SJCRH30 (cell line): Measurements from ENCODE around the gene RNF220. TPM values are rescaled to one million over a fixed set of nuclear protein-coding genes. Genes with fewer than 3 reads are reported as not detected.
A peak's percentile ranks its signal among the peaks of the same experiment; 100 is the strongest.

Source experiments
- DNase-seq, 2 experiments: peaks; one replicate each; pipeline ENCODE4 v3.0.0-alpha.2; 2015 to 2020
- H3K27ac ChIP-seq: fragments of 250-450 bp; sonication (Bioruptor Pico); 2 replicates; pipeline ENCODE4 v1.5.1; 2020; ENCODE audit warnings: mild to moderate bottlenecking, moderate library complexity
- H3K27me3 ChIP-seq: fragments of 250-450 bp; sonication (Bioruptor Pico); 2 replicates; pipeline ENCODE4 v1.5.1; 2020; ENCODE audit warnings: mild to moderate bottlenecking, moderate library complexity
- H3K36me3 ChIP-seq: fragments of 250-450 bp; sonication (Bioruptor Pico); 2 replicates; pipeline ENCODE4 v1.5.1; 2020; ENCODE audit warnings: mild to moderate bottlenecking, moderate library complexity
- H3K4me1 ChIP-seq: fragments of 250-450 bp; sonication (Bioruptor Pico); 2 replicates; pipeline ENCODE4 v1.5.1; 2020; ENCODE audit warnings: mild to moderate bottlenecking, moderate library complexity
- H3K4me3 ChIP-seq: fragments of 250-450 bp; sonication (Bioruptor Pico); 2 replicates; pipeline ENCODE4 v1.5.1; 2020; ENCODE audit warnings: mild to moderate bottlenecking, moderate library complexity
- H3K9me3 ChIP-seq: fragments of 250-450 bp; sonication (Bioruptor Pico); replicated peaks from 2 replicates; pipeline ENCODE4 v1.5.1; 2020; ENCODE audit warnings: mild to moderate bottlenecking, moderate library complexity
- total RNA-seq: library from RNA; depleted of rRNA; stranded (reverse); fragments of >200 nt; shearing (Covaris generic); gene quantifications from 2 replicates; pipeline ENCODE4 v1.2.3, GENCODE V29; 2014

Gene RNF220
- total RNA-seq, 1 experiment from 2014 or later: 94.9 TPM

DNA sequence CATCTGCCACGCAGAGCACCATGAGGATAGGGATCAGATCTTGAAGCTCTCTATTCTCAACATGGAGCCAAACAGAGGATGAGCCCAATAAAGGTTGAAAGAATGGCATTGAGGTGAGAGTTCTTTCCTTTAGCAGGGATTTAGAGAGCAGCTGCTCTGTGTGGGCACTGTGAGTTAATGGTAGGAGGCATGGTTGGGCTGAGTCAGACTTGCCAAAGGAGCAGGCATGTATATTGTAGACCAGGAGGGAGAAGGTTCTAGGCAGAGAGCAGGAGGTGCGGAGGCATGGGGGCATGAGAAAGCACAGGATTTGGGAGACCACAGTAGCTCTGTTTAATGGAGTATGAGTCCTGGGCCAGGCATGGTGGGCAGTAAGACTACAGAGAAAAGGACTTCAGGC lies 237.2 kb downstream of the RNF220 start:
- H3K27ac ChIP-seq: peak overlapping the region; percentile 2; the same call in 1 of the 2 replicates
- no peak overlapping the region for H3K4me3 ChIP-seq
- H3K9me3 ChIP-seq: no peaks in the 10 kb centered on the region
- H3K36me3 ChIP-seq: peaks cover 54% of the 10 kb centered on the region
- peaks cover 39% of the 10 kb centered on the region for H3K4me1 ChIP-seq
- peak in 1 of 2 experiments; percentile 43 for DNase-seq
- no peaks in the 10 kb centered on the region for H3K27me3 ChIP-seq

DNA sequence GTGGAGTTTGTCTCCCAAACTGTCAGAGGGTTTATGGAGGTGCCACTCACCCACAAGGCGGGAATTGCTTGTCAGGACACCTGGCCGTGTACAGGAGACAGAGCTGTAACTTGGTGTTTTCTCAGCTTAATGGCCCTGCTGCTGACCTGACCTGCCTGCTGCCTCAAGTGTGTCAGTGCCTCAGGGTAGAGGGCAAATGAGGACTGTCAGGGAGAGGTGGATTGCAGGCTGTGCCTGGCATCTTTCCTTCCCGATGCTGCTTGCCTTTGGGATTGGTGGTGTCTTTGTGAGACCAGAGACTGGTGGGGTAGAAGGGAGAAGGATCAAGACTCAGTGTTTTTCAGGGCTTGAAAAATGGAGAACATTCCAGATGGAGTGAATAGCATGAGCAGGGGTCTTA lies 237.9 kb downstream of the RNF220 start:
- DNase-seq: no peak
- H3K9me3 ChIP-seq: no peaks in the 10 kb centered on the region
- H3K36me3 ChIP-seq: peaks cover 53% of the 10 kb centered on the region
- H3K27me3 ChIP-seq: no peaks in the 10 kb centered on the region
- H3K4me3 ChIP-seq: no peak overlapping the region
- H3K27ac ChIP-seq: peak overlapping the region; percentile 2; the same call in 1 of the 2 replicates
- H3K4me1 ChIP-seq: peaks cover 39% of the 10 kb centered on the region

DNA sequence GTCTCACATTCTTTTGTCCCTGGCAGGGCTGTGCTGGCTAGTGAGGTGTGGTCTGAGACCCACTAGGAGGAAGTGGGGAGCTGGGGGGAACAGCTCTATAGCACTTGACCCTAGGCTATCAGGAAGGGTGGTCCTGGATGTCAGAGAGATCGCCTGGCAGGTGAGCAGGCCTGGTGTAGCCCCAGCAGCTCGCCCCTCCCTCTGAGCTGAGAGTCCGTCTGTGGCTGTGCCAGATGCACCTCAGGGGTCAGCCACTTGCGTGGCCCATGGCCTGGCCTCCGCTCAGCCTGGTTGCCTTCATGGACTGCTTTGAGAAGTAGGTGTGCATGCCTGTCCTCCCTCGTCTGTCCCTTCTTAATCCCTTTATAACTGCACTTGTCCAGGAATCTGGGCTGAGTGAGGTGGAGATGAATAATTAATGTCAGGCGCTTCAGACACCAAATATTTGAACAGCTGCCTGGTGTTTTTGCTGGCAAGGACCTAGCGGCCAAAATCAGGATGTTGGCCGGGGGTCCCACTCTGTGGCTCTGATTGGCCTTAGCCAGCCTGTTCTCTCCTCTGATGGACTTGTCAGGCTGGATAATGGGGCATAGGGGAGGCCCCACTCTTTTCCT lies 238.8 kb downstream of the RNF220 start:
- peak overlapping the region; percentile 32; the same call in 1 of the 2 replicates for H3K27ac ChIP-seq
- H3K4me1 ChIP-seq: peaks cover 39% of the 10 kb centered on the region
- H3K4me3 ChIP-seq: no peak overlapping the region
- no peaks in the 10 kb centered on the region for H3K27me3 ChIP-seq
- H3K36me3 ChIP-seq: peaks cover 55% of the 10 kb centered on the region
- peak; percentile 75 to 87 for DNase-seq
- no peaks in the 10 kb centered on the region for H3K9me3 ChIP-seq

DNA sequence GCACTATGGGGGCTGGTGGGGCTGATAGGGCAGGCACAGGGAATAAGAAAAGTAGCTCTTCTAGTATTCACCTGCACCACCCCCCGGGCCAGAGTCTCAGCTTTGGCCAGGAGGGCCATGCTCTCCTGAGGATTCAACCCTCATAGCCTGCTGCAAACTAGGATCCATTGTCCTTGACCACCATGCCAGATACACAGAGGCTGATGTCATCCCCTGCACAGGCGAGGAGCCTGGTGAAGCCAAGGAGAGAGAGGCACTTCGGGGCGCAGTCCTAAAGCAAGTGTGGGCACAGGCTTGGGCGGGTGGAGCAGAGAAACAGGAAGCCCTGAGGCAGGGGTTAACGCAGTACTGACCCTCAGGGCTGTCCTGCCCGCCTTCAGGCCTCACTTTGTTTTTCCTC lies 239.8 kb downstream of the RNF220 start:
- no peak overlapping the region for H3K4me3 ChIP-seq
- no peak overlapping the region for H3K27ac ChIP-seq
- H3K4me1 ChIP-seq: peaks cover 39% of the 10 kb centered on the region
- no peaks in the 10 kb centered on the region for H3K27me3 ChIP-seq
- DNase-seq: no peak
- H3K9me3 ChIP-seq: no peaks in the 10 kb centered on the region
- H3K36me3 ChIP-seq: peaks cover 53% of the 10 kb centered on the region

DNA sequence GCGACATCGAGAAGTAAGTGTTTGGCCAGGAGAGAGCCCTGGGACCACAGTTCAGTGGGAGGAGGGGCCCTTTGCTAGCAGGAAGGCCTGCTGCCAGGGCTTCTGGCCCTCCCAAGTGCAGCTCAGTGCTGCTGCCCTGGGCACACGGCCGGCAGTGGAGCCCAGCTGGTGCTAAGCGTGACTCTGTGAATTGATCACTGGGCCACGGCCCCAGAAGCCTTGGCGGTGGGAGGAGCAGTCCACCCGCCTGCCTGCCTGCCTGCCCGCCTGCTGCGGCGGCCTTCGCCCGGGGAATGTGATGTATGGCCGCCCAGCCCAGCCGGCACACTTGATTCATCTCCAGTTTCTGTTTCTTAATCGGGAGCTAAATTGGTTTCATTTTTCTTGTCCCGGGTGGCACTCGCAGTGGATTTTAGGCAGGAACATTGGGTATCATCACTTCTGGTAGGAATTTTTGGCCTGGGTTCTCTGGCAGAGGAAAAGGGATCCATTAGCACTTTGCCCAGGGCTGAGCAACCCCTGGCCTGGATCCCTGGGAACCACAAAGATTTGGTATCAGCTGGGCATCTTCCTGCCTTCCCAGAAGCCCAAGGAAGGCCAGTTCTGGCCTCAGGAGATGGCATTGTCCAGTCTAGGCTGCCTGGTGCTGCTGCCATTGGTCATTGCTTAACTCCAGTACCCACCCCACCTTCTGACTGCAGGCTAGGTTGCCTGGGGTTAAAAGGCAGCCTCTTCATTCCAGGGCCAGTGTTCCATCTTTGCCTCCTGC lies 240.6 kb downstream of the RNF220 start:
- H3K27me3 ChIP-seq: no peaks in the 10 kb centered on the region
- no peak for DNase-seq
- no peaks in the 10 kb centered on the region for H3K9me3 ChIP-seq
- H3K4me1 ChIP-seq: peaks cover 39% of the 10 kb centered on the region
- H3K27ac ChIP-seq: no peak overlapping the region
- no peak overlapping the region for H3K4me3 ChIP-seq
- H3K36me3 ChIP-seq: peaks cover 56% of the 10 kb centered on the region

DNA sequence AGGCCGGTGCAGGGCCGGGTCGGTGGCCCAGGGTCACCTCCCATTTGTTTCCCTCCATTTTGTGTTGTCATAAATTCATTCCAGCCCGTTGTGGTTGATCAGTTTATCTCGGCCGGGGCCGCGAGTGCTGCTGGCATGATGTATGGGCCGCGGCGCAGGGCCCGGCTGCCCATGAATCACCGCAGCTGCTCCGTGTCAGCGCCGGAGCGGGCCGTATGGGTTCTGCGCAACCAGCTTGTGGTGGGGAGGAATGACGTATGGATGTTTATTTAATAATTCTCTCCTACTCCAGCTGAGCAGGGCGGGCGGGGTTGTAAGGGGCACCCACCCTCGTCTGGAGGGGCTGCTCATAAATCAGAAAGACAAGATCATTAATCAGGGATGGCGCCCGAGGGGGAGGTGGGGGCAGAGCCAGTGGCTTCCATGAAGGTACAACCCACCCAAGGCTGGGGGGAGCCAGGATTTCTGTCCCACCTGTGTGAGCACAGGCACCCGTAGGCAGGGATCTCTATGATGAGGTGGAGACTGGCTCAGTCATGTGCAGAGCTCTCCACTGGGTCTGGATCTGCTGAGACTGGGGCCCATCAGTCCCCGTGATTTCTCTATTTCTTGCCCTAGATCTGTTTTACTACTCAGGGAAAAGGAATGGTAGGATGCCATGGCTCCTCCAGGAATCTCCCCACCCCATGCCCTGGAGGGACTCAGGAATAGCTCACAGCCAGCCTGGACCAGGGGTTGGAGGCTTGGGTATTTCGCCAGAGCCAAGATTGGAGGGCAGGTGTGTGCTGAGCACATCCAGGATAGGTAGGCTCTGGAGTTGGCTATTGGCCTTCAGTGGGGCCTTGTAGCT lies 241.4 kb downstream of the RNF220 start:
- Histone ChIP-seq H3K36me3 (peaks cover 52% of the 10 kb centered on the region), H3K27ac (no peak overlapping the region), H3K27me3 (no peaks in the 10 kb centered on the region), H3K9me3 (no peaks in the 10 kb centered on the region), H3K4me1 (peaks cover 34% of the 10 kb centered on the region), H3K4me3 (no peak overlapping the region)
- no peak for DNase-seq

DNA sequence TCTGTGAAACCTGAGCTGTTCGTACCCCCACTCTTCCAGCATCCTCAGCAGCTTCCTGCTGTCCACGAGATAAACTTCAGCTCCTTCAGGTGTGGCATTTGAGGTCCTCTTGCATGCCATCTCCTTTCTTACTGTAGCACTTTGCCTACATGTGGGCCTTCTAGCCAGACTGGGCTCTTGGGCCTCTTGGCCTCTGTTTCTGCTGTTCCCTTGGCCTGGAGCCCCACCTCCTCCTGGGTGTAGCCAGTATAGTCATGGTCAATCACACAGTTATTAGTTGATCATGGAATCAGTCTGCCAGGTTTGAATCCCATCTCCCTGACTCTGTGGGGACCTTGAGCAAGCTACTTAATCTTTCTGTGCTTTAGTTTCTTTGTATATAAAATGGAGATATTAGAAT lies 242.8 kb downstream of the RNF220 start:
- Histone ChIP-seq H3K27me3 (no peaks in the 10 kb centered on the region), H3K4me3 (no peak overlapping the region), H3K4me1 (peaks cover 20% of the 10 kb centered on the region), H3K9me3 (no peaks in the 10 kb centered on the region), H3K36me3 (peaks cover 48% of the 10 kb centered on the region), H3K27ac (no peak overlapping the region)
- no peak for DNase-seq

DNA sequence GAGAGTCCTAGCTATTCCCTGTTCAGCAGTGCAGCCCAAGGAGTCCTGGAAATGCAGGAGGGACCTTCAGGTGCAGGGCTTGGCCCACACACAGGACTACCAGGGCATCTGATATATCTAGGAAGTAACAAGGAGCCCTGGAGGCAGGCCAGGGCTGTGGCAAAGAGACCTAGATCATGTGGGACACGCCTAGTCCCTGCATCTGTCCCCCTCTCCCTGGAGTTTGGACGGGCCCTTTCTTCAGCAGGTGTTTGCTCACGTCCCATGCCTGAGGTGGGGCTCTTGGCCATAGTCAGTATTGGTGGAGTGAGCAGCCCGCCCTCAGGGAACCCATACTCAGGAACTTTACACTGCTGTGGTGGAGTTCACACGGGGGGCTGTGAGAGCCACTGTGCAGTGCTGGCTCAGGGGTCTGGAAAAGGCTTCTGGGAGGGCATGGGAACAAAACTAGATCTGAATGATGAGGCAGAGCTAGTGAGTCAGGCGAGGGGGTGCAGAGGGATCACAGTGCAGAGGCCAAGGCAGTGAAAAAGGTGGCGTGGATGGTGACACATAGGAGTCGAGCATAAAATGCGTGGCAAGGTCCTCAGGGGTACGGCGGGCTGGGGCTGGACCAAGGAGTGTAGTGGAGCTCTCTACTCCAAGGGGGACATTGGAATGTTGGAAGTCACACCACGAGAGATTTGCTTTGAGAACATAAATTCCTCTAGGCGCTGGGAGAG lies 243.6 kb downstream of the RNF220 start:
- H3K27me3 ChIP-seq: no peaks in the 10 kb centered on the region
- DNase-seq: no peak
- H3K4me1 ChIP-seq: peaks cover 12% of the 10 kb centered on the region
- no peaks in the 10 kb centered on the region for H3K9me3 ChIP-seq
- no peak overlapping the region for H3K27ac ChIP-seq
- H3K36me3 ChIP-seq: peaks cover 48% of the 10 kb centered on the region
- H3K4me3 ChIP-seq: no peak overlapping the region

DNA sequence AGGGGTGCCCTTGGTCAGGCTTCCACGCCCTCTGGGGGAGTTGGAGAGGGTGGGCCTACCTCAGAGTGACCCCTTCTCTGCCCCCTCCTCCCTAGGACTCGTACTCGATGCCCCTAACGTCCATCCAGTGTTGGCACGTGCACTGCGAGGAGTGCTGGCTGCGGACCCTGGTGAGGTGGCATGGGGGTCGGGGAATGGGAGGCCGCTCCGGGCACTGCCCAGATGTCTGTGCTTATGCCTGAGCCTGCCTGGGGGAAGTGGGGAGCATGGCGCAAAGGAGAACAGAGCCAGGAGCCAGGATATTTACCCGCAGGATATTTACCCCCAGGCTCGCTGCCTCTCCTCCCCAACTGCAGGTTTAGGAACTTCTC lies 244.7 kb downstream of the RNF220 start:
- Histone ChIP-seq H3K9me3 (no peaks in the 10 kb centered on the region), H3K4me1 (peaks cover 2% of the 10 kb centered on the region; the same call in 1 of the 2 replicates), H3K36me3 (peaks cover 43% of the 10 kb centered on the region), H3K27ac (no peak overlapping the region), H3K27me3 (no peaks in the 10 kb centered on the region), H3K4me3 (no peak overlapping the region)
- DNase-seq: no peak

DNA sequence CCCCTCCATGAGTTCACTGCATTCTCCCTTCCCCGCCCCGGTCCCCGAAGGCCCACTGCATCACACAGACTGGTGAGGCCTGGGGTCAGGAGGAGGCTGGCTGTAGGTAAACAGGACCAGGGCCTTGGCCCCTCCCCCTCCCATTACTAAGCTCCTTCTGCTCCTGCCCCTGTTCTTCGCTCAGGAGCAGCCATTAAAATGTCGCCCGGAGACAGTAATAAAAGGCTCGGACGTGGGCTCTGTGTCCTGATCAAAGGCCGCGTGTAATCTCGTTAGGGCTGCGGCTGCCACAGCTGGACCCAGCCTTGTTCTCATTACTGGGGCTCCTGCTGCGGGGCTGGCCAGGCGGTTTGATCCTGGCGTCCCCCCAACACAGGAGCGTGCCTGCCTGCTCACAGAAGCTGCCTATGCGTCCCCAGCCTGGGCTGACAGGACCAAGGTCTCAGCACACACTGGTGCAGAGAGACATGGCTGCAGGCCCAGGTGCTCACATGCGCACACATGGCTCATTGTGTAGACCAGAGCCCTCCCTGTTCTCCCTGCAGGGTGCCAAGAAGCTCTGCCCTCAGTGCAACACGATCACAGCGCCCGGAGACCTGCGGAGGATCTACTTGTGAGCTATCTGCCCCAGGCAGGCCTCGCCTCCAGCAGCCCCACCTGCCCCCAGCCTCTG lies 245.2 kb downstream of the RNF220 start:
- Histone ChIP-seq H3K27me3 (no peaks in the 10 kb centered on the region), H3K4me1 (no peaks in the 10 kb centered on the region), H3K27ac (no peak overlapping the region), H3K9me3 (no peaks in the 10 kb centered on the region), H3K4me3 (no peak overlapping the region), H3K36me3 (peaks cover 37% of the 10 kb centered on the region)
- no peak for DNase-seq

DNA sequence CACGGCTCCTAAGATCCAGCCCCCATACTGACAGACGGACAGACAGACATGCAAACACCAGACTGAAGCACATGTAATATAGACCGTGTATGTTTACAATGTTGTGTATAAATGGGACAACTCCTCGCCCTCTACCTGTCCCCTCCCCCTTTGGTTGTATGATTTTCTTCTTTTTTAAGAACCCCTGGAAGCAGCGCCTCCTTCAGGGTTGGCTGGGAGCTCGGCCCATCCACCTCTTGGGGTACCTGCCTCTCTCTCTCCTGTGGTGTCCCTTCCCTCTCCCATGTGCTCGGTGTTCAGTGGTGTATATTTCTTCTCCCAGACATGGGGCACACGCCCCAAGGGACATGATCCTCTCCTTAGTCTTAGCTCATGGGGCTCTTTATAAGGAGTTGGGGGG lies 246.0 kb downstream of the RNF220 start:
- no peak overlapping the region for H3K27ac ChIP-seq
- H3K36me3 ChIP-seq: peaks cover 30% of the 10 kb centered on the region
- H3K27me3 ChIP-seq: no peaks in the 10 kb centered on the region
- peaks cover 4% of the 10 kb centered on the region; the same call in 1 of the 2 replicates for H3K4me1 ChIP-seq
- H3K4me3 ChIP-seq: no peak overlapping the region
- no peak for DNase-seq
- no peaks in the 10 kb centered on the region for H3K9me3 ChIP-seq

DNA sequence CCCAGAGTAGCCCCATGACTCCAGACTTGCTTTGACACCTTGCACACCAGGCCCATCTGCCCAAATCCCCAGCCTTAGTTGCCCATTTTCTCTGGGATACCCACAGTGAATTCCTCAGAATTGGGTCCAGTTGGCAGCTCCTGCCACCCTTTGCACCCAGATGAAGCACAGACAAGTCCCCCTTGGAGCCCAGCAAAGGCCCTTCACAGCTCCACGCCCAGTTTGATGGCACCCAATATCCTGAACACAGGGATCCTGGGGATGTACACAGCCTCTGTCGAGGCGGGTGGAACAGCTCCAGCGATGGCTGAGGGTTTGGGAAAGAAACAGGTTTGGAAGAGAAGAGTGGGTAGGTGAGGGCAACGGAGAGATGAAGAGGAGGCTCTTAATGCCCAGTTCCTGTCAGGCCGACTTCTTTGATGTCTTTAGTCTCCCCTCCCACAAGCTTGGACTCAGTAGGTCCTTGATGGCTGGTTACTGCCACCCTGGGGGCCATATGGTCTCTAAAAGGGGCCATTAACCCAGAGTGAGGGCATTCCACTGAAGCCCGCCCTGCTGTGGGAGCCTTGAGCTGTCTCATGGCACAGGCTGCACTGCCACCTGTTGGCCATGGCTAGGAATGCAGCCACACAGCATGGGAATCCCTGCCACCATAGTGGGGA lies 247.5 kb downstream of the RNF220 start:
- DNase-seq: peak; percentile 72 to 91
- Histone ChIP-seq H3K27me3 (no peaks in the 10 kb centered on the region), H3K4me3 (no peak overlapping the region), H3K4me1 (peaks cover 4% of the 10 kb centered on the region; the same call in 1 of the 2 replicates), H3K27ac (no peak overlapping the region), H3K9me3 (no peaks in the 10 kb centered on the region), H3K36me3 (peaks cover 26% of the 10 kb centered on the region)

DNA sequence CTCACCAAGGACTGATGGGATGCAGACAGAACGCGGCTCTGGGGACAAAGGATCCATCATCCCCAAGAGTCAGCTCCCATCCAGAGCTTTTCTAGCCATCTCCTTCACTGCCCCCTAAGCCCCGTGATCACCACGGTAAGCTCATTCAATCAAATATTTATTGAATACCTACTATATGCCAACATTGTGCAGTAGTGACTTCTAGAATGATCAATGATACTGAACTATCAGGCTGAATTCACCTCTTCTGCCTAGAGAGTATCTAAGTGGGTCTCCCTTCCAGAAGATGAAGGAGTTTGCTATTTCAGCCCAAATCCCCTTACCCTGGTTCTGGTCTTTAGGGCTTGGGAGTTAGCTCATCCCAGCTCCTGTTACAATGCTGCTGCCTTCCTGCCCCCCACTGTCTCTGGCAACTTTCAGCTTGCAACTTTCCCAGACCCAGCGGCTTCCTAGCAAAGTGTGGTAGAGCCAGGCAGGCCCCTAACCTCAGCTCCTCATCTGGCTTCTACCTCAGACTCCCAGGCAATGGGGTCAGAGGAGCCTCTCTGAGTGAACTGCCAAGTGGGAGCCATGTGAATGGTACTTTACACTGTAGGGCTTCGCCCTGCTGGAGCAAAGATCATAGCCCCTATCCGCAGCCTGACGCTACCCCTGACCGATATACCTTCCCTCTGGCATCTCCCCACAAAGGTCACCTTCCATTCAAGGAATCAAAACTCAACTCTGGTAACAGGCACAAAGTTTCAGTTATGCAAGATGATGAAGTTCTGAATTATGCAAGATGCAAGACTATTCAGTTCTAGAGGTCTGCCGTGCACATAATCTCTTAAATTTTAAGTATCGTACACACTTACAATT lies 248.3 kb downstream of the RNF220 start:
- DNase-seq: no peak
- H3K27ac ChIP-seq: no peak overlapping the region
- no peak overlapping the region for H3K4me3 ChIP-seq
- peaks cover 4% of the 10 kb centered on the region; the same call in 1 of the 2 replicates for H3K4me1 ChIP-seq
- H3K9me3 ChIP-seq: no peaks in the 10 kb centered on the region
- H3K36me3 ChIP-seq: peaks cover 22% of the 10 kb centered on the region
- H3K27me3 ChIP-seq: no peaks in the 10 kb centered on the region
